ENCODE data around the gene ALK.

The ALK gene

DNA sequence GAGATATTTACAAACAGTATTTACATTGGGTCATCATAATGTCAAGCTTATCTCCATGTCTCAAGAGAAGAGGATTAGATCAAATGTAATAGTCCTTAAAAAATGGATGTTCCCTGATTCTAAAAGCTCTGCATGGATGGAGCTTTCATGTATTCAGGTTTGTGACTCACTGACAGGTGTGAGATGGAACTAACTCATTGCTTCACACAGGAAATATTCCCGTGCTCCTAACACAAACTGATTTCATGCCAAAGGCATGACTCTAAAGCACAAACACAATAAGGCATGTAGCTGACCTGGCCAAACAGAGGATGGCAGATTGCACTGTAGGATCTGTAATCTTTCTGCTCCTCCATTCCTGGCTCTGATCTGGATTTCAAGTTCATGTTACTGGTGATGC is 110.0 kb downstream of the ALK start:
- TF ChIP-seq, protein P1, sequence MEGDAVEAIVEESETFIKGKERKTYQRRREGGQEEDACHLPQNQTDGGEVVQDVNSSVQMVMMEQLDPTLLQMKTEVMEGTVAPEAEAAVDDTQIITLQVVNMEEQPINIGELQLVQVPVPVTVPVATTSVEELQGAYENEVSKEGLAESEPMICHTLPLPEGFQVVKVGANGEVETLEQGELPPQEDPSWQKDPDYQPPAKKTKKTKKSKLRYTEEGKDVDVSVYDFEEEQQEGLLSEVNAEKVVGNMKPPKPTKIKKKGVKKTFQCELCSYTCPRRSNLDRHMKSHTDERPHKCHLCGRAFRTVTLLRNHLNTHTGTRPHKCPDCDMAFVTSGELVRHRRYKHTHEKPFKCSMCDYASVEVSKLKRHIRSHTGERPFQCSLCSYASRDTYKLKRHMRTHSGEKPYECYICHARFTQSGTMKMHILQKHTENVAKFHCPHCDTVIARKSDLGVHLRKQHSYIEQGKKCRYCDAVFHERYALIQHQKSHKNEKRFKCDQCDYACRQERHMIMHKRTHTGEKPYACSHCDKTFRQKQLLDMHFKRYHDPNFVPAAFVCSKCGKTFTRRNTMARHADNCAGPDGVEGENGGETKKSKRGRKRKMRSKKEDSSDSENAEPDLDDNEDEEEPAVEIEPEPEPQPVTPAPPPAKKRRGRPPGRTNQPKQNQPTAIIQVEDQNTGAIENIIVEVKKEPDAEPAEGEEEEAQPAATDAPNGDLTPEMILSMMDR (IDR thresholded peaks at IDR 0.05; ENCODE audit: low read depth, low read length): no peak
- no peak for DNase-seq (ENCODE audit: extremely low read depth, low read depth)

DNA sequence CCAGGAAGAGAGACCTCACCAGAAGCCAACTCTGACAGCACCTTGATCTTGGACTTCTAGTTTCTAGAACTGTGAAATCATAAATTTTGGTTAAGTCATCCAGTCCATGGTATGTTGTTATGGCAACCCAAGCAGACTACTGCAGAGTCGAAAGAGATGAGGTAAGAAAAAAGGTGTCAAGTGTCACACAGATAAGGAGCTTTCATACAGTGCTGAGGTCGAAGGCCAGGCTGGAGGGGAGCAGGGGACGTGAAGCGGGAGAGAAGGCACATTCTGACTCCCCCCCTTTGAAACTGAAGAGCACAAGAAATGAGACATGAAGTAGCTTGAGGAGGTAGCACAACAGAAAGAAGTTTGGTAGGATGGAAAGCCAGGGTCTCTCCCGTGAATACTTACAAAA is 110.4 kb downstream of the ALK start:
- no peak for DNase-seq (ENCODE audit: extremely low read depth, low read depth)

GRCh38 chr2:29808321-29808720 is 113.1 kb downstream of the ALK start:
- TF ChIP-seq, protein P1 (IDR thresholded peaks at IDR 0.05; ENCODE audit: low read depth, low read length): no peak
- DNase-seq (ENCODE audit: extremely low read depth, low read depth): no peak

More for the DNA sequence above, 110.4 kb downstream of the ALK start:
- TF ChIP-seq, protein P1 (IDR thresholded peaks at IDR 0.05; ENCODE audit: low read depth, low read length): no peak

DNA sequence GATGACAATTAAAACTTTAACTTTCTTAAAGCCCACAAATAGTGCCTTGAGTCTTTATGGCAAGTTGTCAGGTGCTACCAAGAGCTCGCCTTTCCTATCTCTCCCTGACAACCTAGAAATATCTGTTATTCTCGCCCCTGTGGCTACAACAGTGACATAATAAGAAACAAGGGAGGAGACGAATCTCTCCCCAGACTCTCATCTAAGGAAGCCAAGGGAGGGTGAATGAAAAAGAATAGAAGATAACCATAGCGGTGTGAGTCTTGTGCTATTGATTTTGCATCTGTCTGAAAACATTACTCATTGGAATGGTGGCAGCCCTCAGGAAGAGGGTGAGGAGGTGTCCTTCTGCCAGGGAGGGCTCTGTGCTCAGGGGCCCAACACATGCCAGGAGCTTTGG is 114.3 kb downstream of the ALK start:
- no peak for DNase-seq (ENCODE audit: extremely low read depth, low read depth)

GRCh38 chr2:29806461-29806860 is 114.9 kb downstream of the ALK start:
- no peak for DNase-seq (ENCODE audit: extremely low read depth, low read depth)
- TF ChIP-seq, protein P1 (IDR thresholded peaks at IDR 0.05; ENCODE audit: low read depth, low read length): no peak

More for the DNA sequence above, 114.3 kb downstream of the ALK start:
- TF ChIP-seq, protein P1 (IDR thresholded peaks at IDR 0.05; ENCODE audit: low read depth, low read length): no peak

- no peak for DNase-seq (ENCODE audit: extremely low read depth, low read depth)
- TF ChIP-seq, protein P1 (IDR thresholded peaks at IDR 0.05; ENCODE audit: low read depth, low read length): no peak
These were observed 116.7 kb downstream of the ALK start for GRCh38 chr2:29804671-29805070.

GRCh38 chr2:29803537-29803936 is 117.8 kb downstream of the ALK start:
- TF ChIP-seq, protein P1 (IDR thresholded peaks at IDR 0.05; ENCODE audit: low read depth, low read length): no peak

More at GRCh38 chr2:29803537-29803936, 117.8 kb downstream of the ALK start:
- no peak for DNase-seq (ENCODE audit: extremely low read depth, low read depth)

All from AG09319 (cell line).